K562 (cell line): Measurements from ENCODE around the gene ICAM2. TPM values are rescaled to one million over a fixed set of nuclear protein-coding genes. Genes with fewer than 3 reads are reported as not detected.

ENCODE experiments used
- ARID1B ChIP-seq: fragments of 450-650 bp; IDR thresholded peaks from 2 replicates; pipeline ENCODE4 v1.6.1; 2016; ENCODE audit warnings: antibody characterized with exemption, mild to moderate bottlenecking, inconsistent platforms
- CBFA2T3 ChIP-seq: fragments of 450-650 bp; IDR thresholded peaks from 2 replicates; pipeline ENCODE4 v1.6.1; 2017
- CBX5 ChIP-seq: IDR thresholded peaks from 2 replicates; pipeline ENCODE4 v1.6.1; 2014; ENCODE audit warnings: low read depth, borderline replicate concordance
- CEBPB ChIP-seq: fragments of 450-650 bp; IDR thresholded peaks from 2 replicates; pipeline ENCODE4 v1.6.1; 2016; ENCODE audit warnings: missing genetic modification characterization, missing compliant biosample characterization
- HDAC2 ChIP-seq: fragments of 450-650 bp; IDR thresholded peaks from 2 replicates; pipeline ENCODE4 v1.6.1; 2016; ENCODE audit warnings: mild to moderate bottlenecking
- IFI16 ChIP-seq: fragments of 250-450 bp; sonication (Bioruptor Pico); IDR thresholded peaks from 2 replicates; pipeline ENCODE4 v2.1.2; 2022; ENCODE audit warnings: mild to moderate bottlenecking, inconsistent platforms
- NCOR1 ChIP-seq: fragments of 450-650 bp; IDR thresholded peaks from 2 replicates; pipeline ENCODE4 v1.6.1; 2016; ENCODE audit warnings: mild to moderate bottlenecking, moderate library complexity
- POLR2H ChIP-seq: IDR thresholded peaks from 2 replicates; pipeline ENCODE4 v1.6.1; 2016; ENCODE audit warnings: missing genetic modification characterization, low read depth, mild to moderate bottlenecking, control low read depth, missing compliant biosample characterization, moderate library complexity
- TAF15 ChIP-seq: fragments of 200-400 bp; formaldehyde crosslinking; IDR thresholded peaks from 2 replicates; pipeline ENCODE4 v1.6.1; 2017; ENCODE audit warnings: mild to moderate bottlenecking, low read depth, low read length, moderate library complexity
- TBL1XR1 ChIP-seq, 2 experiments: IDR thresholded peaks; 2 replicates each; pipeline ENCODE4 v1.6.1; 2012; ENCODE audit warnings: improper control_type of control experiment in 2 of 2, low read length in 2 of 2, mild to moderate bottlenecking in 1 of 2
- ZNF699 ChIP-seq: fragments of 250-450 bp; sonication (Bioruptor Pico); IDR thresholded peaks from 2 replicates; pipeline ENCODE4 v1.8.0; 2021; ENCODE audit warnings: mild to moderate bottlenecking, moderate library complexity; ENCODE audit not compliant: insufficient replicate concordance
- ZNF778 ChIP-seq: fragments of 450-650 bp; formaldehyde crosslinking; IDR thresholded peaks from 2 replicates; pipeline ENCODE4 v1.4.0; 2020; ENCODE audit warnings: mild to moderate bottlenecking, moderate library complexity
- polyA plus RNA-seq, 8 experiments: library from polyadenylated mRNA; depleted of rRNA in 4 of 8; stranded (reverse) in 5 of 8; unstranded in 3 of 8; fragments of >200 nt; fragmentation: Nextera tagmentation in 2 of 8; fragmentation: Illumina TruSeq in 1 of 8; extraction: Ambion mirVana in 2 of 8; extraction: Trizol in 1 of 8; gene quantifications; 2 replicates each; pipeline versions ENCODE4 v1.2.1 to v1.2.3, GENCODE V29; 2011 to 2014; ENCODE audit warnings: inconsistent platforms in 1 of 8, missing spikeins in 1 of 8
- total RNA-seq, 7 experiments: library from RNA; depleted of rRNA in 6 of 7; stranded (reverse); fragments of >200 nt in 6 of 7; fragmentation: Illumina TruSeq in 2 of 7; extraction: Trizol in 2 of 7; gene quantifications; 2 replicates each; pipeline versions ENCODE4 v1.2.1 to v1.2.3, GENCODE V29; 2011 to 2021; ENCODE audit warnings: low replicate concordance in 1 of 7
- TF ChIP-seq, protein P1 (sequence below): sonication (generic); formaldehyde crosslinking; IDR thresholded peaks from 2 replicates; pipeline ENCODE4 v1.8.0; 2022; ENCODE audit warnings: mild to moderate bottlenecking, missing genetic modification reagents, borderline replicate concordance
- TF ChIP-seq, protein P2 (sequence below): fragments of 250-450 bp; sonication (Bioruptor Pico); IDR thresholded peaks from 2 replicates; pipeline ENCODE4 v1.4.0; 2020
- TF ChIP-seq, protein P3 (sequence below): sonication (generic); formaldehyde crosslinking; IDR thresholded peaks from 2 replicates; pipeline ENCODE4 v1.9.0; 2022; ENCODE audit warnings: mild to moderate bottlenecking, missing genetic modification reagents
- TF ChIP-seq, protein P4 (sequence below): fragments of 250-450 bp; sonication (Bioruptor Pico); IDR thresholded peaks from 2 replicates; pipeline ENCODE4 v1.9.0; 2021; ENCODE audit warnings: mild to moderate bottlenecking
- TF ChIP-seq, protein P5 (sequence below): fragments of 250-450 bp; sonication (Bioruptor Pico); IDR thresholded peaks from 2 replicates; pipeline ENCODE4 v1.5.0; 2020; ENCODE audit warnings: mild to moderate bottlenecking
- TF ChIP-seq, protein P6 (sequence below): sonication (generic); formaldehyde crosslinking; IDR thresholded peaks from 2 replicates; pipeline ENCODE4 v1.8.0; 2022; ENCODE audit warnings: mild to moderate bottlenecking, low read depth, missing genetic modification reagents
- TF ChIP-seq, protein P7 (sequence below): IDR thresholded peaks from 2 replicates; pipeline ENCODE4 v1.6.1; 2011; ENCODE audit not compliant: insufficient read length; ENCODE audit errors: extremely low read depth

ICAM2 gene
- total and polyA plus RNA-seq, 9 of the 15 experiments (the other 6 are each of a cell fraction or from before 2014, with no cell fraction given): 37.9 to 89.4 (median 60.6) TPM

DNA sequence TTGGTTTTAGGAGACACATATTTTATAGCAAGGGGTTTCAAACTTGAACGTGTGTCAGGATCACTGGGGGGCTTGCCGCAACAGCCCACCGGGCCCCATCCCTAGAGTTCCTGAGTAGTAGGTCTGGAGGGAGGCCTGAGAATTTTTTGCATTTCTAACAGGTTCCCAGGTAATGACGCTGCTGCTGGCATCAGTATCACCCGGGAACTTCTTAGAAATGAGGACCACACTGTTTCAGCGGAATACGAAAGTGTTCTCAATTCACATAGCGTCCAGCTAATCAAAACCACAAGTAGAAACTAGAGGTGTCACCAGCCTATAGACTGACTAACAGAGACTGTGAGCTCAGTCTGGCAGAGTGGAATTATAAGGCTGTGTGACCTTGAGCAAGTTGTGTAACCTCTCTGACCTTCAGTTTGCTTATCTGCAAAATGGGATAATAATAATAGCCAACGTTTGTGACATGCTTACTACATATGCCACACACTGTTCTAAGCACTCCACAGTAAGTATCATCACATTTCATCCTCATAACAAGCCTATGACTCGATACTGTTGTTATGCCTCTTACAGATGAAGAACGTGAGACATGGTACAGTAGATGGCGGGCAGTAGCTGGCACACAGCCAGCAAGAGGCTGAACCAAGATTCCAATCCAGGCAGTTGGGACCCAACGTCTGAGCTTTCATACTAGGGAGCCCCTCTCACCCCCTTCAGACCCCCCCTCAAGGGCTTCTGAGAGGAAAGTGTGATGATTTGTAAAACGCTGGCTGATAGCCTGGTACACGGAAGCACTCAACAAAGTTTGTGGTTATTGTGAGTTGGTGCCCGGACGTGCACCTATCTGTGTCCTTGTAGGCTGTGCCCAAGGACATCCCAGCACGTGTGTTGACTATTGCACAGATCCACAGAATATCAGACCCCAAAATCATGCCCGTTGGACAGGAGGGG lies 4.6 kb upstream of the ICAM2 start (continued):
- TF ChIP-seq CBX5: no peak
- TF ChIP-seq ARID1B: no peak
- TF ChIP-seq CEBPB (tag): 0 out of 2 replicates have a peak, but pooled peaks have one; percentile 7
- no peak for TF ChIP-seq TAF15
- TF ChIP-seq POLR2H (tag): no peak
- TF ChIP-seq, protein P1, sequence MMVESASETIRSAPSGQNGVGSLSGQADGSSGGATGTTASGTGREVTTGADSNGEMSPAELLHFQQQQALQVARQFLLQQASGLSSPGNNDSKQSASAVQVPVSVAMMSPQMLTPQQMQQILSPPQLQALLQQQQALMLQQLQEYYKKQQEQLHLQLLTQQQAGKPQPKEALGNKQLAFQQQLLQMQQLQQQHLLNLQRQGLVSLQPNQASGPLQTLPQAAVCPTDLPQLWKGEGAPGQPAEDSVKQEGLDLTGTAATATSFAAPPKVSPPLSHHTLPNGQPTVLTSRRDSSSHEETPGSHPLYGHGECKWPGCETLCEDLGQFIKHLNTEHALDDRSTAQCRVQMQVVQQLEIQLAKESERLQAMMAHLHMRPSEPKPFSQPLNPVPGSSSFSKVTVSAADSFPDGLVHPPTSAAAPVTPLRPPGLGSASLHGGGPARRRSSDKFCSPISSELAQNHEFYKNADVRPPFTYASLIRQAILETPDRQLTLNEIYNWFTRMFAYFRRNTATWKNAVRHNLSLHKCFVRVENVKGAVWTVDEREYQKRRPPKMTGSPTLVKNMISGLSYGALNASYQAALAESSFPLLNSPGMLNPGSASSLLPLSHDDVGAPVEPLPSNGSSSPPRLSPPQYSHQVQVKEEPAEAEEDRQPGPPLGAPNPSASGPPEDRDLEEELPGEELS (CRISPR knock-in tag): no peak
- TF ChIP-seq ZNF699 (CRISPR knock-in tag): no peak
- TF ChIP-seq TBL1XR1 (IDR thresholded peaks at IDR 0.05; ENCODE audit: low read length in 2 of 2): no peak
- peak; percentile 64 for TF ChIP-seq HDAC2
- no peak for TF ChIP-seq IFI16 (CRISPR knock-in tag)
- TF ChIP-seq, protein P2, sequence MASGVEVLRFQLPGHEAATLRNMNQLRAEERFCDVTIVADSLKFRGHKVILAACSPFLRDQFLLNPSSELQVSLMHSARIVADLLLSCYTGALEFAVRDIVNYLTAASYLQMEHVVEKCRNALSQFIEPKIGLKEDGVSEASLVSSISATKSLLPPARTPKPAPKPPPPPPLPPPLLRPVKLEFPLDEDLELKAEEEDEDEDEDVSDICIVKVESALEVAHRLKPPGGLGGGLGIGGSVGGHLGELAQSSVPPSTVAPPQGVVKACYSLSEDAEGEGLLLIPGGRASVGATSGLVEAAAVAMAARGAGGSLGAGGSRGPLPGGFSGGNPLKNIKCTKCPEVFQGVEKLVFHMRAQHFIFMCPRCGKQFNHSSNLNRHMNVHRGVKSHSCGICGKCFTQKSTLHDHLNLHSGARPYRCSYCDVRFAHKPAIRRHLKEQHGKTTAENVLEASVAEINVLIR (CRISPR knock-in tag): no peak
- TF ChIP-seq ZNF778: no peak
- TF ChIP-seq, protein P3, sequence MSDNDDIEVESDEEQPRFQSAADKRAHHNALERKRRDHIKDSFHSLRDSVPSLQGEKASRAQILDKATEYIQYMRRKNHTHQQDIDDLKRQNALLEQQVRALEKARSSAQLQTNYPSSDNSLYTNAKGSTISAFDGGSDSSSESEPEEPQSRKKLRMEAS (CRISPR knock-in tag): peak; percentile 71
- TF ChIP-seq, protein P4, sequence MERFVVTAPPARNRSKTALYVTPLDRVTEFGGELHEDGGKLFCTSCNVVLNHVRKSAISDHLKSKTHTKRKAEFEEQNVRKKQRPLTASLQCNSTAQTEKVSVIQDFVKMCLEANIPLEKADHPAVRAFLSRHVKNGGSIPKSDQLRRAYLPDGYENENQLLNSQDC (CRISPR knock-in tag): no peak
- TF ChIP-seq NCOR1: 0 out of 2 replicates have a peak, but pooled peaks have one; percentile 19
- no peak for TF ChIP-seq CBFA2T3
- TF ChIP-seq, protein P5, sequence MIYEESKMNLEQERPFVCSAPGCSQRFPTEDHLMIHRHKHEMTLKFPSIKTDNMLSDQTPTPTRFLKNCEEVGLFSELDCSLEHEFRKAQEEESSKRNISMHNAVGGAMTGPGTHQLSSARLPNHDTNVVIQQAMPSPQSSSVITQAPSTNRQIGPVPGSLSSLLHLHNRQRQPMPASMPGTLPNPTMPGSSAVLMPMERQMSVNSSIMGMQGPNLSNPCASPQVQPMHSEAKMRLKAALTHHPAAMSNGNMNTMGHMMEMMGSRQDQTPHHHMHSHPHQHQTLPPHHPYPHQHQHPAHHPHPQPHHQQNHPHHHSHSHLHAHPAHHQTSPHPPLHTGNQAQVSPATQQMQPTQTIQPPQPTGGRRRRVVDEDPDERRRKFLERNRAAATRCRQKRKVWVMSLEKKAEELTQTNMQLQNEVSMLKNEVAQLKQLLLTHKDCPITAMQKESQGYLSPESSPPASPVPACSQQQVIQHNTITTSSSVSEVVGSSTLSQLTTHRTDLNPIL (CRISPR knock-in tag): no peak
- TF ChIP-seq, protein P6, sequence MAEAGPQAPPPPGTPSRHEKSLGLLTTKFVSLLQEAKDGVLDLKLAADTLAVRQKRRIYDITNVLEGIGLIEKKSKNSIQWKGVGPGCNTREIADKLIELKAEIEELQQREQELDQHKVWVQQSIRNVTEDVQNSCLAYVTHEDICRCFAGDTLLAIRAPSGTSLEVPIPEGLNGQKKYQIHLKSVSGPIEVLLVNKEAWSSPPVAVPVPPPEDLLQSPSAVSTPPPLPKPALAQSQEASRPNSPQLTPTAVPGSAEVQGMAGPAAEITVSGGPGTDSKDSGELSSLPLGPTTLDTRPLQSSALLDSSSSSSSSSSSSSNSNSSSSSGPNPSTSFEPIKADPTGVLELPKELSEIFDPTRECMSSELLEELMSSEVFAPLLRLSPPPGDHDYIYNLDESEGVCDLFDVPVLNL: no peak
- TF ChIP-seq, protein P7, sequence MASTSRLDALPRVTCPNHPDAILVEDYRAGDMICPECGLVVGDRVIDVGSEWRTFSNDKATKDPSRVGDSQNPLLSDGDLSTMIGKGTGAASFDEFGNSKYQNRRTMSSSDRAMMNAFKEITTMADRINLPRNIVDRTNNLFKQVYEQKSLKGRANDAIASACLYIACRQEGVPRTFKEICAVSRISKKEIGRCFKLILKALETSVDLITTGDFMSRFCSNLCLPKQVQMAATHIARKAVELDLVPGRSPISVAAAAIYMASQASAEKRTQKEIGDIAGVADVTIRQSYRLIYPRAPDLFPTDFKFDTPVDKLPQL: no peak
